HG03196 (cell line): ENCODE data around the gene APOA4.
"Not testable (repeated sequence)": the region's sequence is repeated elsewhere in the genome, so short reads cannot be mapped to it uniquely, and the experiment has no call there.

Experiments used
- ATAC-seq: cut with Tn5 transposase; IDR thresholded peaks from one replicate; pipeline ENCODE4 v1.9.1; 2021; ENCODE audit not compliant: unreplicated experiment

Gene APOA4

DNA sequence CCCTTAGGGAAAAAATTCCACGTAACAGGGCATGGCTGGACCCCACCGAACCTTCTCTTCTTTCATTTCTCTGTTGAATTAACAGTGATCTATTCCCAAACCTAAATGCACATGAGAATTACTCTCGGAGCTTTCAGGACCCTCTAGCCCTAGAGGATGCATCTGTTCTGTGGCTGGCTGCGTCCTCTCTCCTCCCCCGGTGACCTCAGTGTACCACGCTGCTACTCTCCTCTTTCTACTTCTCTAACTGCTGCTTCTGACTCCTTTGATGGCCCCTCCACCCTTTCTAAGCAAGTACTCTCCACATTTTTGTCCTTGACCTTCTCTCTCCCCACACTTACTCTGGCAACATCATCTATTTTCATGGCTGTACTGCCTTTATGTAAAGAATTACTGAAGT is 26.4 kb upstream of the APOA4 start:
- no peak for ATAC-seq

- ATAC-seq: no peak
Observed at GRCh38 chr11:116849060-116849459, 26.0 kb upstream of the APOA4 start.

DNA sequence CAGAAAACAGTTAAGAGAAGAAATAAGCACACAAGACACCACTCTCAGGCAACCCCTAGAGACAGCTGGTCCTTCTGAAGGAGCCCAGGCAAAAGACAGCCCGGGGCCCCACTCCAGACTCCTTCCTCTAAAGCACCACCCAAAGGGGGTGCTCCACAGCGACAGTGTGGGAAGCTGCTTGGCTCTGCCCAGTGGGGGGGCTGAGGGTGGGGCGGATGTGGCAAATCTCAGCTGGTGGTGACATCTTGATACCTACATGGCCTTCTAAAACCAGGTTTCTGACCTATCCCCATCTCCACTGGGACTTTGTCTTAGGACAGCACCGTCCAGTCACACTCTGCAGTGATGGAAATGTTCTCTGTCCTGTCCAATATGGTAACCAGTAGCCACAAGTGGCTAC is 24.5 kb upstream of the APOA4 start:
- ATAC-seq: no peak

- ATAC-seq: no peak
Observed at GRCh38 chr11:116844722-116845121, 21.6 kb upstream of the APOA4 start.

- no peak for ATAC-seq
Observed at GRCh38 chr11:116843661-116844060, 20.6 kb upstream of the APOA4 start.

GRCh38 chr11:116842909-116843308 is 19.8 kb upstream of the APOA4 start:
- no peak for ATAC-seq

GRCh38 chr11:116842117-116842516 is 19.0 kb upstream of the APOA4 start:
- no peak for ATAC-seq

DNA sequence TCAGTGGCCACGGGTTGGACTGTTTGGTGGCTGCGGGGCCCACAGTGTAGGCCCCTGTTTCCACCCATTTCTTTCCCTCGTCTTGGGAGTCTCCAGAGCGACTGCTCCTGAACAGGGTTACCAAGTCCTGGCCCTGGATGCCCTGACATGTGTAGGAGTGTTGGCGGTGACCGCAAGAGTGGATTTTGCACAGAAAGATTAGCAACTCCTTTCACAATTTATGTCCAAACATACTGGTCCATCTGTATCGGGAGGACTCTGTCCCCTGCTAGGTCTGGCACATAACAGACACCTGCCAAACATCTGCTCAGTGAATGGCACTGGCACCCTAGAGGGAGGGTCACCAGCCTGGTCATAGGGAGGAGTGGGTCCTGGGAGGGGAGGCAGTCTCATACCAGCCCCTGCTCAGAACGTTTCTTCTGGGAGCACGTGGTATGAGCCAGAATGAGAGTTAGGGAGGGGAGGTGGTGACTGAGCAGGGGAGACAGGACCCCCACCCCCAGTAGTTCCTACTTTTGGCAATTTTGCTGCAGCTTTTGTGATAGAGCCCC is 17.7 kb upstream of the APOA4 start:
- ATAC-seq: no peak

- ATAC-seq: no peak
Observed at GRCh38 chr11:116840224-116840745, 17.2 kb upstream of the APOA4 start.

GRCh38 chr11:116838321-116839084 is 15.4 kb upstream of the APOA4 start:
- no peak for ATAC-seq

GRCh38 chr11:116837231-116838091 is 14.4 kb upstream of the APOA4 start, which contains the start of gene APOA1:
APOA1 (minus strand) TSS chr11:116837622; CDS start chr11:116837387, 235 bp downstream.
- no peak for ATAC-seq

DNA sequence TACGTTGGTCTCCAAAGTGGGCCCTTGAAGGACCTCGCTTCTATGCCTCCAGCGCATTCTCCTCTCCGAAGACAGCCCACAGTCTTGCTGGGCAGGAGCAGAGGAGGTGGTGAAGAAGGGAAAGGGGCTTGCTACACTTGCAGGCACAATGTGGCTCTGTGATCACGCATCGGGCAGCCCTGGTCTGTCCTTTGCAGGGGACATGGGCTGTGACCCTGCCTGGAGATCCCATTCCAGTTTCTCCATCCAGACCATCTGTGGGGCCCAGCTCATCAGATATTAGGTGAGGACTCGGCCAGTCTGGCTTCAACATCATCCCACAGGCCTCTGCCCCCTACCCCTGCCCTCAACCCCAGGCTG is 13.5 kb upstream of the APOA4 start:
- ATAC-seq: no peak

DNA sequence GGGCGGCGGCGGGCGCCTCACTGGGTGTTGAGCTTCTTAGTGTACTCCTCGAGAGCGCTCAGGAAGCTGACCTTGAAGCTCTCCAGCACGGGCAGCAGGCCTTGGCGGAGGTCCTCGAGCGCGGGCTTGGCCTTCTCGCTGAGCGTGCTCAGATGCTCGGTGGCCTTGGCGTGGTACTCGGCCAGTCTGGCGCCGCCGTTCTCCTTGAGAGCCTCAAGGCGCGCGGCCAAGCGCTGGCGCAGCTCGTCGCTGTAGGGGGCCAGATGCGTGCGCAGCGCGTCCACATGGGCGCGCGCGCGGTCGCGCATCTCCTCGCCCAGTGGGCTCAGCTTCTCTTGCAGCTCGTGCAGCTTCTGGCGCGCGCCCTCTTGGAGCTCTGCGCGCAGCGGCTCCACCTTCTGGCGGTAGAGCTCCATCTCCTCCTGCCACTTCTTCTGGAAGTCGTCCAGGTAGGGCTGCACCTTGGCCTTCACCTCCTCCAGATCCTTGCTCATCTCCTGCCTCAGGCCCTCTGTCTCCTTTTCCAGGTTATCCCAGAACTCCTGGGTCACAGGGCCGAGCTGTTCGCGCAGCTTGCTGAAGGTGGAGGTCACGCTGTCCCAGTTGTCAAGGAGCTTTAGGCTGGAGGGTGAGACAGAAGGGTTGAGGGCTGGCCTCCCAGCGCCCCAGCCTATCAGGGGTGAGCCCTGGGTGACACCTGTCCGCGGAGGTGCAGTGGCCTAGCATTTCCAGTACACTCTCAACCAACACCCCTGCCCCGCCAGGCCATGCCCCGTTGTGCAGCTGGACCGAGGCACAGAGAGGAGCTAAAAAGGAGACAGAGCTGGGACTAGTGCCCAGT is 12.9 kb upstream of the APOA4 start:
- peak; percentile 74 for ATAC-seq

GRCh38 chr11:116835042-116835772 is 12.1 kb upstream of the APOA4 start:
- ATAC-seq: no peak

DNA sequence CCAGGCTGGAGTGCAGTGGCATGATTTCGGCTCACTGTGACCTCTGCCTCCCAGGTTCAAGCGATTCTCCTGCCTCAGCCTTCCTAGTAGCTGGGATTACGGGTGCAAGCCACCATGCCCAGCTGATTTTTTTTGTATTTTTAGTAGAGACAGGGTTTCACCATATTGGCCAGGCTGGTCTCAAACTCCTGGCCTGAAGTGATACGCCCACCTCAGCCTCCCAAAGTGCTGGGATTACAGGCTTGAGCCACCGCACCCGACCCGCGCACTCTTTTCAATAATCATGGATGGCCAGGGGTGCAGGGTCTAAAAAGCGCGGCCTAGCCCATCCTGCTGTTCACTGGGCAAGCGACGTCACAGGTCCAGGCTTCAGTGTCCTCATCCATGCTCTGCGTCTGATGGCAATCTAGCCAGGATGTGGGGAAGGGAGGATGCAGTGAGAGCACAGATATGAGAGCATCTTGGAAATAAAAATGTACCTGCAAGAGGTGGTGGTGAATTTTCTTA is 11.5 kb upstream of the APOA4 start:
- ATAC-seq: not testable (repeated sequence)

GRCh38 chr11:116833816-116834534 is 10.9 kb upstream of the APOA4 start:
- ATAC-seq: no peak

GRCh38 chr11:116833491-116833815 is 10.3 kb upstream of the APOA4 start:
- no peak for ATAC-seq

DNA sequence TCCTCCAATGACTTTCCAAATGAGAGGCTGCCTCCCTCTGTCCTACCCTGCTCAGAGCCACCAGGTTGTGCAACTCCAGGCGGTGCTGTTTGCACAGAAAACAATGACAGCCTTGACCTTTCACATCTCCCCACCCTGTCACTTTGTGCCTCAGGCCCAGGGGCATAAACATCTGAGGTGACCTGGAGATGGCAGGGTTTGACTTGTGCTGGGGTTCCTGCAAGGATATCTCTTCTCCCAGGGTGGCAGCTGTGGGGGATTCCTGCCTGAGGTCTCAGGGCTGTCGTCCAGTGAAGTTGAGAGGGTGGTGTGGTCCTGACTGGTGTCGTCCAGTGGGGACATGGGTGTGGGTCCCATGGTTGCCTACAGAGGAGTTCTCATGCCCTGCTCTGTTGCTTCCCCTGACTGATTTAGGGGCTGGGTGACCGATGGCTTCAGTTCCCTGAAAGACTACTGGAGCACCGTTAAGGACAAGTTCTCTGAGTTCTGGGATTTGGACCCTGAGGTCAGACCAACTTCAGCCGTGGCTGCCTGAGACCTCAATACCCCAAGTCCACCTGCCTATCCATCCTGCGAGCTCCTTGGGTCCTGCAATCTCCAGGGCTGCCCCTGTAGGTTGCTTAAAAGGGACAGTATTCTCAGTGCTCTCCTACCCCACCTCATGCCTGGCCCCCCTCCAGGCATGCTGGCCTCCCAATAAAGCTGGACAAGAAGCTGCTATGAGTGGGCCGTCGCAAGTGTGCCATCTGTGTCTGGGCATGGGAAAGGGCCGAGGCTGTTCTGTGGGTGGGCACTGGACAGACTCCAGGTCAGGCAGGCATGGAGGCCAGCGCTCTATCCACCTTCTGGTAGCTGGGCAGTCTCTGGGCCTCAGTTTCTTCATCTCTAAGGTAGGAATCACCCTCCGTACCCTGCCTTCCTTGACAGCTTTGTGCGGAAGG is 9.5 kb upstream of the APOA4 start:
- no peak for ATAC-seq
